ENCODE data around the gene STARD10.

DNA sequence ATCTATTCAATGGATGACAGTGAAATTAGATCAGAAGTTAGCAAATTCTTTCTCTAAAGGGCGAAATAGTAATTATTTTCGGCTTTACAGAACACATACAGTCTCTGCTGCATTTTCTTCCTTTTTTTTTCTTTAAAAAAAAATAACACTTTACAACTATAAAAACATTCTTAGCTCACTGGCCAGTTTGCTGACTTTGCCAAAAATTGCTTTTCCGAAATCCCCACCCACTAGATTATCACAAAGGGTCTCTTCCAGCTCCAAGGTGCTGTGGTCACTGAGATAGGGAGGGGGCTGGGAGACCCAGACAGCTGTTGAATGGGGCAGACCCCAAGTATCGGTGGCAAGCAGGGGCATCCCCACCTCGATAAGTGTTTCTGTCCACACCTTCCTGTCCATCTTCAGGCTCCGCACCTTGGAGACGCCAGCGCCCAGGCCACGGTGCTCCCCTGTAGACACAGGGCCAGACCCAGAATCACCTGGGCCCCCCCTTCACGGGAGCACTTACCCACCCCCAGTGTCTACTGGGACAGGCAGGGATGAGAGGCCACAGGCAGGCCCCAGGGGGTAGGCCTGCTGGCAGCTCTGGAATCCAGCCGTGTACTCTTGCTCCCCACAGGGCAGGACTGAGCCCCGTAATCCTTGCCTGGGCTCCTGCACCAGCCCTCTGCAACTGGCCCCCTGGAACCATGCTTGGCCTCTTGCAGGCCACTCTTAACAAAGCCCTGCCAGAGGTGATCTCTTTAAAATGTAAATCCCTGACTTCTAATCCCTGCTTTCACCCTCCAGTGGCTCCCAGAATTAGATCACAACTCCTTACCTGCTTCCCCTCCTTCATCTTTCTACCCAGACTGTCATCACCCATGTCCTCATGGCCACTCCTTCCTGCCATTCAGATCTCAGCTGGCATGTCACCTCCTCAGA, 88.1 kb downstream of the STARD10 start:
- TF ChIP-seq, protein P1, sequence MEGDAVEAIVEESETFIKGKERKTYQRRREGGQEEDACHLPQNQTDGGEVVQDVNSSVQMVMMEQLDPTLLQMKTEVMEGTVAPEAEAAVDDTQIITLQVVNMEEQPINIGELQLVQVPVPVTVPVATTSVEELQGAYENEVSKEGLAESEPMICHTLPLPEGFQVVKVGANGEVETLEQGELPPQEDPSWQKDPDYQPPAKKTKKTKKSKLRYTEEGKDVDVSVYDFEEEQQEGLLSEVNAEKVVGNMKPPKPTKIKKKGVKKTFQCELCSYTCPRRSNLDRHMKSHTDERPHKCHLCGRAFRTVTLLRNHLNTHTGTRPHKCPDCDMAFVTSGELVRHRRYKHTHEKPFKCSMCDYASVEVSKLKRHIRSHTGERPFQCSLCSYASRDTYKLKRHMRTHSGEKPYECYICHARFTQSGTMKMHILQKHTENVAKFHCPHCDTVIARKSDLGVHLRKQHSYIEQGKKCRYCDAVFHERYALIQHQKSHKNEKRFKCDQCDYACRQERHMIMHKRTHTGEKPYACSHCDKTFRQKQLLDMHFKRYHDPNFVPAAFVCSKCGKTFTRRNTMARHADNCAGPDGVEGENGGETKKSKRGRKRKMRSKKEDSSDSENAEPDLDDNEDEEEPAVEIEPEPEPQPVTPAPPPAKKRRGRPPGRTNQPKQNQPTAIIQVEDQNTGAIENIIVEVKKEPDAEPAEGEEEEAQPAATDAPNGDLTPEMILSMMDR (IDR thresholded peaks at IDR 0.05; ENCODE audit: extremely low read depth in 1 of 2, insufficient read depth in 1 of 2, low read depth in 1 of 2, low read length in 2 of 2): no peak
- TF ChIP-seq POLR2A (IDR thresholded peaks at IDR 0.05; ENCODE audit: low read depth, low read length): no peak
- TF ChIP-seq GATA2 (IDR thresholded peaks at IDR 0.05; ENCODE audit: insufficient read depth, insufficient read length, low read depth, low read length): no peak
- no peak for TF ChIP-seq MYC (IDR thresholded peaks at IDR 0.05; ENCODE audit: low read depth, low read length)
- TF ChIP-seq POLR2AphosphoS5 (IDR thresholded peaks at IDR 0.05; ENCODE audit: insufficient read depth, low read depth, low read length): no peak
- TF ChIP-seq EZH2 (IDR thresholded peaks at IDR 0.05; ENCODE audit: borderline replicate concordance, low read depth, low read length, severe bottlenecking): no peak
